ENCODE data around the gene RGL2.
"Not testable (repeated sequence)": the region's sequence is repeated elsewhere in the genome, so short reads cannot be mapped to it uniquely, and the experiment has no call there.

RGL2 gene

DNA sequence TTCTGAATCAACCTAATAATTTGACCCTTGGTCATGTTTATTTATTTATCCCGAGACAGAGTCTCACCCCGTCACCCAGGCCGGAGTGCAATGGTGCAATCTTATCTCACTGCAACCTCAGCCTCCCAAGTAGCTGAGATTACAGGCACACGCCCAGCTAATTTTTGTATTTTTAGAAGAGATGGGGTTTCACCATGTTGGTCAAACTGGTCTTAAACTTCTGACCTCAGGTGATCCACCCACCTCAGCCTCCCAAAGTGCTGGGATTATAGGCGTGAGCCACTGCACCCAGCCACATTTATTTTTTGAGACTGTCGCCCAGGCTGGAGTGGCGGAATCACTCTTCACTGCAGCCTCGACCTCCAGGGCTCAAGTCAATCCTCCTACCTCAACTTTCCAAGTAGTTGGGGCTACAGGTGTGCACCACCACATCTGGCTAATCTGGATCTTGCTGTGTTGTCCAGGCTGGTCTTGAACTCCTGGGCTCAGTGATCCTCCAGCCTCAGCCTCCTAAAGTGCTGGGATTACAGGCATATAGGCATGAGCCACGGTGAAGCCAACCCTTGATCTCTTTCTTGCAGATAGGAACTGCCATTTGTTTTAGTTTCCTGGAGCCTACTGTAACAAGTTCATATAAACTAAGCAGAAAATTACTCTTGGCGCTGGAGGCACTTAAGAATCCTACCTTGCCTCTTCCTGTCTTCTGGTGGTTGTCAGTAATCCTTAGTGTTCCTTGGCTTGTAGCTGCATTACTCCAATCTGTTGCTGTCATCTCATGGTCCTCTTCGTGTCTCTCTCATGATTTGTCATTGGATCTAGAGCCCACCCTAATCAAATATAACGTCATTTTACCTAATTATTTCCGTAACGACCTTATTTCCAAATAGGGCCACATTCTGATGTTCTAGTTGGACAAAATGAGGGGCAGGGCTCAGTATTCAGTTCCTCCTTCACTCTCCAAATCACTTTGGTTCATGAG, 24.5 kb downstream of the RGL2 start:
- DNase-seq (ENCODE audit: low read depth) = no peak

GRCh38 chr6:33273129-33273923, 25.4 kb downstream of the RGL2 start:
- no peak for DNase-seq (ENCODE audit: low read depth)

- DNase-seq (ENCODE audit: low read depth) = no peak
Observed at GRCh38 chr6:33272275-33273128, 26.2 kb downstream of the RGL2 start.

DNA sequence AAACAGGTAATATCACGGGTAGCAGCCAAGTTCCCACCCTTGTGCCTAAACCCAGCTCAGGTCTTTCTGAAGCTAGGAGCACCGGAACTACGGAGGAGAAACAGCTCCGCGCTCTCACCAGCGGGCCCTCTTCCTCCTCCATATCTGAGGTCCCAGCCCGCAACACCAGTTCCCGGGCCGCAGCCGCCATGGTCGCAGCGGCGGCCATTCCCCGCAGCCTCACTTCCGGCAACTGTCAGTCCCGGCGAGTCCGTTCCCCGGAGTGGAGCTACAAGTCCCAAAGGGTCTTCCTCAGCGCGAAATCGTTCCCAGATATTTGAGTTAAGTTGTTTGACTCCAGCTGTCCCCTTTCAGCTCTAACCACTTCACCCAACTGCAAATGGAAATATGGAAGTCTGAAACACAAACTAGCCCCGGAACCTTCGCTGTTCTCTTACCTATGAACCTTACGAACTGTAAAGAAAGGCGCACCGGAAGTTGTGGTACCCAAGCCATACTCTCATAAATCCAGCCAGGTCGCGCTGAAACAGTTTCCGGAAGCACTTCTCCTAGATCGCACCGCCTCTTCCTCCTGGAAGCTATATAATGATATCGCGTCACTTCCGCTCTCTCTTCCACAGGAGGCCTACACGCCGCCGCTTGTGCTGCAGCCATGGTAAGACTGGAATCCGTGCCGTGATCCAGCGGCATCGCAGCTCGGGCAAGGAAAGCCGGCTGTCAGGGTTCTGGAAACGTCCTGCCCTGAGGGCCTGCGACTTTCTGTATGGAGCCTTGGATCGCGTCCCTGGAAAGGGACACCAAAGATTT, 27.1 kb downstream of the RGL2 start, which contains the start of the genes RPS18 and VPS52:
RPS18 (plus strand) TSS at position 608 of the 807 bp plus-strand sequence; CDS start at position 653, 45 bp downstream.
VPS52 (minus strand) TSS at position 409 of the 807 bp plus-strand sequence; CDS start at position 208, 201 bp downstream.
- DNase-seq (ENCODE audit: low read depth) = peak; percentile 98

DNA sequence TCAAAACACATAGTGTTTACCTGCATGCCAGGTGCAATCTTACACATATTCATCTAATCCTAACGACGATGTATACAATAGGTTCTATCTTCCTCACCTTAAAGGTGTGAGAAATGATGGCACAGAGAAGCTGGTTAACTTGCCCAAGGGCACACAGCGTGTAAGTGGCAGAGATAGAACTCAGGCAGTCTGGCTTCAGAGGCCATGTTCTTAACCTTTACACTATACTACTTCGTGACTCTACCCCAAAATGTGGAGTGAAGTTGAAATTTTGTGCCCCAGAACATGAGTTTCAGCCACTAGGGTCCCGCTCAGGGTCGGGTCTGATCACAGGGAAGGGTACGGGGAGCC, 27.6 kb downstream of the RGL2 start:
- DNase-seq (ENCODE audit: low read depth) = no peak

- no peak for DNase-seq (ENCODE audit: low read depth)
Observed at GRCh38 chr6:33264015-33264414, 34.7 kb downstream of the RGL2 start.

- DNase-seq (ENCODE audit: low read depth) = not testable (repeated sequence)
Observed at GRCh38 chr6:33262490-33262889, 36.3 kb downstream of the RGL2 start.

- no peak for DNase-seq (ENCODE audit: low read depth)
Observed at GRCh38 chr6:33259032-33259431, 39.7 kb downstream of the RGL2 start.

DNA sequence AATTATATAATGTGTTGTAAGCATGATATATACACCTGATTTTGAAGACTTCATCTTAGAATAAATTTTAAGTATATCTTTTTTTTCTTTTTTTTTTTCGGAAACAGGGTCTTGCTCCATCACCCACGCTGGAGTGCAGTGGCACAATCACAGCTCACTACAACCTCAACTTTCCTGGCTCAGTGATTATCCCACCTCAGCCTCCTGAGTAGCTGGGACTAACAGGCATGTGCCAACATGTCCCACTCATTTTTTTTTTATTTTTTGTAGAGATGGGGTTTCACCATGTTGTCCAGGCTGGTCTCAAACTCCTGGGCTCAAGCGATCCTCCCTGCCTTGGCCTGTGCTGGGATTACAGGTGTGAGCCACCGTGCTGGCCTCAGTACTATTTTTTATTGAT, 44.2 kb downstream of the RGL2 start:
- no peak for DNase-seq (ENCODE audit: low read depth)

- DNase-seq (ENCODE audit: low read depth) = no peak
Observed at GRCh38 chr6:33252759-33253158, 46.0 kb downstream of the RGL2 start.

- DNase-seq (ENCODE audit: low read depth) = no peak
Observed at GRCh38 chr6:33251395-33252012, 47.2 kb downstream of the RGL2 start.

GRCh38 chr6:33250731-33251130, 48.0 kb downstream of the RGL2 start:
- DNase-seq (ENCODE audit: low read depth) = no peak

GRCh38 chr6:33249732-33250630, 48.8 kb downstream of the RGL2 start:
- peak; percentile 60 for DNase-seq (ENCODE audit: low read depth)

DNA sequence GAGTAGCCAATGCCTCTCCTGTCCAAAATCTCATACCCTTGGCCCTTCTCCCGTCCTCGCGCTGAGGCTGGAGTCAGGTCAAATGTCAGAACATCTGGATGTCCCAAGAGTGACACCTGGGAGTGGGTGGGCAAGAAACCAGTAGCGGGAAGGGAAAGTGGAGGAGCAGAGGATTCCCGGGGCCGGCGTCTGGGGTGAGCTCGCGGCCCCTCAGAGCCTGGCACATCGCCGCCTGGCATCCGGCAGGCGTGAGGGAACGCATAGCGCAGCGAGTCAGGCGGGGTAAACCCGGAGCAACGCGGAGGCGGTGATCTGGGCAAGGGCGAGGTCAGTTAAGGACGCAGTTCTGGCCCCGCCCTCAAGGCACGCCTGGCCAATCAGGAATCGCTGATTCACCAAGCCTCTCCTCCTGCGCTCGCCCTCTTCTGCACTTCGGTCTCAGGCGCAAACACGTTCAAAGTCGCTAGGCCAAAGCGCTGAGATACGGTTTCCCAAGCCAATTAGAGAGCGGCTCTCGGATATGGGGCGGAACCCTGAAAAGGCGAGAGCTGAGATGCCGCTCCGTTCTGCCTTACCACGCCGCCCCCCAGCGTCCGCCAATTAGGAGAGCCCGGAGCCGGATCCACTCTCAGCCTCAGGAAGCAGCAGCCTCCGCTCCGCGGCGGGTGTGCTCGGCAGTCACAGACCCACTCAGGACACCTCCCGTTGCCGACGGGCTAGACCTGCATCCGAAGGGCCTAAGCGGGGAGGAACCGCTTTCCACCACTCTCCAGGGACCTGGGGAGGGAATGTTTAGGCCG, 49.6 kb downstream of the RGL2 start:
- DNase-seq (ENCODE audit: low read depth) = peak; percentile 94

- DNase-seq (ENCODE audit: low read depth) = no peak
Observed at GRCh38 chr6:33248643-33248931, 50.2 kb downstream of the RGL2 start.

DNA sequence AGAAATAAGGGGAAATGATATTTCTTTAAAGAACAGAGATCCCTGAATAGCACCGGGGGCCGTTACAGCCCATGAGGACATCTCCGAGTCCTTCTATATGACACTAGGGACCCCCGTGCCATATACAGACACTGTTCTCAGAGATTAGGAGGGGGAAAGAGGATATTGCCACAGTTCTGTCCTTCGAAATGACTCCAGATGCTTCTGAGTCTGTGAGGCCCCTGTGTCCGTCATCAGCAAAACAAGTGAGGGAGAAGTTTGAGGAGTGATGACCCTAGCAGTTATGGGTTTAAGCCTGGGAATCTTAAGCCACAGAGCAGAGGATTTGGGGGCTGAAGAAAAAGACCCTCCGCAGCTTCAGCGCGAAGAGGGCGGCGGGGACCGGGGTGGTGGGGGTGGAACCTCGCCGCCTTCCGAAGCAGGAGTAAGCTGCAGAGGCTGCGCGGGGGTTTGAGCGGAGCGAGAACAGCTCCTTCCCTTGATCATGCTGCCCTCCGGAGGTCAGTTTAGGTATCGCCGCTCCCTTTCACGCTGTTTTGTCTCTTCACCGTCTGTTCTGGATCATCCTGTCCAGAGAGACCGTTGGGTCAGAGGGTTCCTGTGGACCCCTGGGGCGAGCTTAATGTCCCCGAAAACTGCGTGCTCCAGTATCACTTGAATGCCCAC, 50.6 kb downstream of the RGL2 start:
- no peak for DNase-seq (ENCODE audit: low read depth)

GRCh38 chr6:33243476-33243875, 55.3 kb downstream of the RGL2 start:
- DNase-seq (ENCODE audit: low read depth) = no peak

DNA sequence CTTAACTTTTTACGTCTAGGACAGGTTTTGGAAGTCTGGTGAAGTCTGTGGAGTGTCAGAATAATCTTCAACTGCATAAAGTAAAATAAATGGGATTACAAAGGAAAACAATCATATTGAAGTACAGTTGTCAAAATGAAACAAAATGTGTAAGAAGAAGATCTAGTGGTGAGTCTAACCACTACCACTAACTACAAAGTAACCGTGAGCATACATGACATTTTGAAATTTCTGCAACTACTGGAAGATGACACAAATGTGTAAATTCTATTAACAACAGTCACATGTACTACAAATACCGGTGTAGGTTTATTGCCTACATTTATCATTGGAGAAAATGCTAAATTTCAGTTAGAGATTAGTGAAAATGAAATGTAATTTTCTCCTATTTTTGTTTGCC, 56.8 kb downstream of the RGL2 start:
- no peak for DNase-seq (ENCODE audit: low read depth)
